Measurements from ENCODE around the gene CRTC2.
"Not testable (repeated sequence)": the region's sequence is repeated elsewhere in the genome, so short reads cannot be mapped to it uniquely, and the experiment has no call there.

The CRTC2 gene

DNA sequence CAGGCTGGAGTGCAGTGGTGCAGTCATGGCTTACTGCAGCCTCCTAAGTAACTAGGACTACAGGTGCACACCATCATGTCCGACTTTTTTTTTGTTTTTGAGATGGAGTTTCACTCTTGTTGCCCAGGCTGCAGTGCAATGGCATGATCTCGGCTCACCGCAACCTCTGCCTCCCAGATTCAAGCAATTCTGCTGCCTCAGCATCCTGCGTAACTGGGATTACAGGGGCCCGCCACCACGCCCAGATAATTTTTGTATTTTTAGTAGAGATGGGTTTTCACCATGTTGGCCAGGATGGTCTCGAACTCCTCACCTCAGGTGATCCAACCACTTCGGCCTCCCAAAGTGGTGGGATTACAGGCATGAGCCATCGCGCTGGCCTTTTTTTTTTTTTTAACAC is 38.5 kb upstream of the CRTC2 start:
- H2AFZ ChIP-seq (ENCODE audit: low read depth, low read length); H3K27ac ChIP-seq (ENCODE audit: low read length, poor library complexity, severe bottlenecking); H2BK15ac ChIP-seq (ENCODE audit: low read depth, poor library complexity, severe bottlenecking); H2BK120ac ChIP-seq (ENCODE audit: low read depth, low read length); H3K9ac ChIP-seq (ENCODE audit: low read length); H3K9me3 ChIP-seq (ENCODE audit: control insufficient read depth, low read length); H3K4me2 ChIP-seq (ENCODE audit: low read length, poor library complexity, severe bottlenecking); H3K23ac ChIP-seq (ENCODE audit: low read length in 2 of 2); H4K91ac ChIP-seq (ENCODE audit: low read length); H2BK12ac ChIP-seq (ENCODE audit: low read length in 2 of 2); DNase-seq; H2BK5ac ChIP-seq (ENCODE audit: low read depth, low read length, poor library complexity, severe bottlenecking); H3K27me3 ChIP-seq (ENCODE audit: control insufficient read depth in 1 of 2, insufficient read depth in 1 of 2, low read length in 2 of 2); H2AK5ac ChIP-seq (ENCODE audit: low read length, severe bottlenecking); H3K4me1 ChIP-seq (ENCODE audit: control insufficient read depth, insufficient read depth, low read depth, low read length); H3K4ac ChIP-seq (ENCODE audit: low read depth in 1 of 2, low read length in 2 of 2); H3K18ac ChIP-seq (ENCODE audit: low read depth in 1 of 2, low read length in 2 of 2); H3K4me3 ChIP-seq (ENCODE audit: insufficient read depth in 1 of 2, low read depth in 1 of 2, low read length in 2 of 2); H4K8ac ChIP-seq (ENCODE audit: low read length); H3K79me1 ChIP-seq (replicated peaks; ENCODE audit: low read length, poor library complexity, severe bottlenecking); H3K14ac ChIP-seq (ENCODE audit: low read length in 2 of 2): not testable (repeated sequence)
- peaks cover 20 to 35% of the 10 kb centered on the region in 2 experiments for H3K36me3 ChIP-seq (ENCODE audit: control insufficient read depth in 1 of 2, insufficient read depth in 2 of 2, low read depth in 1 of 2, low read length in 2 of 2)
- WGBS: 89% methylated on average over 7 of the region's 10 CpGs

DNA sequence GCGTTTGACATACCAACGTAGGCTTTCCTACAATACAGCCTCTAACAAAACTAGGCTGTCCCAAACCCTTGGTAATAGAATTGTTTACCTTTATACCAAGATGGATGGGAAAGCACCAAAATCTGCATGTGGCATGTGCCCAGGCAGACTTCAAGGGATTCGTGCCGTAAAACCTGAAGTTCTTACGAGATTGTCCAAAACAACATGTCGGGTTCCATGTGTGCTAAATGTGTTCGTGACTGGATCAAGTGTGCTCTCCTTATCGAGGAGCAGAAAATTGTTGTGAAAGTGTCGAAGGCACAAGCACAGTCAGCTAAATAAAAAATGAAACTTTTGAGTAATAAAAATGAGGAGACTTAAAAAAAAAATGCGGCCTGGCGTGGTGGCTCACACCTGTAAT is 37.2 kb upstream of the CRTC2 start:
- Histone ChIP-seq H3K27ac (ENCODE audit: low read length, poor library complexity, severe bottlenecking) (no peak overlapping the region), H3K9ac (ENCODE audit: low read length) (no peak overlapping the region), H4K91ac (ENCODE audit: low read length) (no peak overlapping the region), H3K36me3 (ENCODE audit: control insufficient read depth in 1 of 2, insufficient read depth in 2 of 2, low read depth in 1 of 2, low read length in 2 of 2) (peaks cover 20 to 44% of the 10 kb centered on the region in 2 experiments), H2BK120ac (ENCODE audit: low read depth, low read length) (no peak overlapping the region), H3K4ac (ENCODE audit: low read depth in 1 of 2, low read length in 2 of 2) (no peak overlapping the region), H3K9me3 (ENCODE audit: control insufficient read depth, low read length) (no peaks in the 10 kb centered on the region), H2AFZ (ENCODE audit: low read depth, low read length) (no peak overlapping the region), H3K4me1 (ENCODE audit: control insufficient read depth, insufficient read depth, low read depth, low read length) (no peaks in the 10 kb centered on the region), H3K18ac (ENCODE audit: low read depth in 1 of 2, low read length in 2 of 2) (no peak overlapping the region), H2AK5ac (ENCODE audit: low read length, severe bottlenecking) (no peak overlapping the region), H3K4me2 (ENCODE audit: low read length, poor library complexity, severe bottlenecking) (no peak overlapping the region), H2BK12ac (ENCODE audit: low read length in 2 of 2) (no peak overlapping the region), H3K4me3 (ENCODE audit: insufficient read depth in 1 of 2, low read depth in 1 of 2, low read length in 2 of 2) (no peak overlapping the region), H3K14ac (ENCODE audit: low read length in 2 of 2) (no peak overlapping the region), H2BK15ac (ENCODE audit: low read depth, poor library complexity, severe bottlenecking) (no peak overlapping the region), H4K8ac (ENCODE audit: low read length) (no peak overlapping the region), H3K27me3 (ENCODE audit: control insufficient read depth in 1 of 2, insufficient read depth in 1 of 2, low read length in 2 of 2) (no peaks in the 10 kb centered on the region), H3K23ac (ENCODE audit: low read length in 2 of 2) (no peak overlapping the region), H3K79me1 (replicated peaks; ENCODE audit: low read length, poor library complexity, severe bottlenecking) (no peaks in the 10 kb centered on the region), H2BK5ac (ENCODE audit: low read depth, low read length, poor library complexity, severe bottlenecking) (no peak overlapping the region)
- DNase-seq: no peak
- WGBS: over 99% methylated on average over 11 of the region's 11 CpGs

DNA sequence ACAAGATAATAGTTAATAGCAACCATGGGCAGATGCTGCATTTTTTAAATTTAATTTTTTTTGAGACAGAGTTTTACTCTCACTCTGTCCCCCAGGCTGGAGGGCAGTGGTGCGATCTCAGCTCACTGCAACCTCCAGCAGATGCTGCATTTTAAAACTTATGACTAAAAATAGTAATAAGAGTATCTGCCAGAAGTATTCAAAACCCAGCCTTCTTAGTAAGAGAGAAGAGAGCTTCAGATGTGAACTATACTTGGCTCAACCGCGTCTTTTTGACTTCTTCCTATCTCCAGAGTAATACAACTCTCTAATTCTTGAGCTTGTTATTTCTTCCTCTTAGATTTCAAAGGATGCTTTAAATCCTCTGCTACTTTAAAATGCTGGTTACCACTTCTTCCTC is 36.8 kb upstream of the CRTC2 start:
- Histone ChIP-seq H3K4ac (ENCODE audit: low read depth in 1 of 2, low read length in 2 of 2) (no peak overlapping the region), H3K27ac (ENCODE audit: low read length, poor library complexity, severe bottlenecking) (no peak overlapping the region), H3K23ac (ENCODE audit: low read length in 2 of 2) (no peak overlapping the region), H2AK5ac (ENCODE audit: low read length, severe bottlenecking) (no peak overlapping the region), H3K9me3 (ENCODE audit: control insufficient read depth, low read length) (no peaks in the 10 kb centered on the region), H3K79me1 (replicated peaks; ENCODE audit: low read length, poor library complexity, severe bottlenecking) (no peaks in the 10 kb centered on the region), H3K4me1 (ENCODE audit: control insufficient read depth, insufficient read depth, low read depth, low read length) (no peaks in the 10 kb centered on the region), H3K14ac (ENCODE audit: low read length in 2 of 2) (no peak overlapping the region), H3K18ac (ENCODE audit: low read depth in 1 of 2, low read length in 2 of 2) (no peak overlapping the region), H3K36me3 (ENCODE audit: control insufficient read depth in 1 of 2, insufficient read depth in 2 of 2, low read depth in 1 of 2, low read length in 2 of 2) (peaks cover 20 to 44% of the 10 kb centered on the region in 2 experiments), H3K9ac (ENCODE audit: low read length) (no peak overlapping the region), H3K4me2 (ENCODE audit: low read length, poor library complexity, severe bottlenecking) (no peak overlapping the region), H2BK15ac (ENCODE audit: low read depth, poor library complexity, severe bottlenecking) (no peak overlapping the region), H2BK5ac (ENCODE audit: low read depth, low read length, poor library complexity, severe bottlenecking) (no peak overlapping the region), H4K91ac (ENCODE audit: low read length) (no peak overlapping the region), H2AFZ (ENCODE audit: low read depth, low read length) (no peak overlapping the region), H4K8ac (ENCODE audit: low read length) (no peak overlapping the region), H2BK12ac (ENCODE audit: low read length in 2 of 2) (no peak overlapping the region), H3K27me3 (ENCODE audit: control insufficient read depth in 1 of 2, insufficient read depth in 1 of 2, low read length in 2 of 2) (no peaks in the 10 kb centered on the region), H3K4me3 (ENCODE audit: insufficient read depth in 1 of 2, low read depth in 1 of 2, low read length in 2 of 2) (no peak overlapping the region), H2BK120ac (ENCODE audit: low read depth, low read length) (no peak overlapping the region)
- DNase-seq: no peak
- 100% methylated on average over 2 of the region's 3 CpGs for WGBS

DNA sequence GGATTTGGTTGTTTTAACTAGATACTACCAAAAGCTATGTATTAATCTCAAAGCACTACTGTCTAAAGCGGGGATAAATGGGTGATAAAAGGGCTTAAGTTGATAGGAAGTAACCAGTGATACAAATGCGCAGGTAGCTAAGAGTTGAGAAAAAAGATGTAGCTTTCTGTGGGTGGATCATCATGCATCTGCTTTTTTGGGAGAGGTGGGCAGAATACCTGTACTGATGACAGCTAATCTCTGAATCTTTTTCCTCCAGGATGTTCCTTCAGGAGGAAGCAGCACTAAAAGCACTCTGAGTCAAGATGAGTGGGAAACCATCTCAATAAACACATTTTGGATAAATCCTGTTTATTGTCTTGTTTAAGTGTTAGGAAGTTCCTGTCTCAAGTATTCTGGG is 33.4 kb upstream of the CRTC2 start:
- WGBS: 86% methylated on average over 2 of the region's 2 CpGs
- Histone ChIP-seq H2BK15ac (ENCODE audit: low read depth, poor library complexity, severe bottlenecking) (no peak overlapping the region), H3K14ac (ENCODE audit: low read length in 2 of 2) (no peak overlapping the region), H4K8ac (ENCODE audit: low read length) (no peak overlapping the region), H2AK5ac (ENCODE audit: low read length, severe bottlenecking) (no peak overlapping the region), H3K4me3 (ENCODE audit: insufficient read depth in 1 of 2, low read depth in 1 of 2, low read length in 2 of 2) (peak overlapping the region in 1 of 2 experiments; percentile 93), H2BK120ac (ENCODE audit: low read depth, low read length) (no peak overlapping the region), H2BK12ac (ENCODE audit: low read length in 2 of 2) (no peak overlapping the region), H3K18ac (ENCODE audit: low read depth in 1 of 2, low read length in 2 of 2) (no peak overlapping the region), H3K36me3 (ENCODE audit: control insufficient read depth in 1 of 2, insufficient read depth in 2 of 2, low read depth in 1 of 2, low read length in 2 of 2) (peaks cover 20 to 44% of the 10 kb centered on the region in 2 experiments), H3K23ac (ENCODE audit: low read length in 2 of 2) (no peak overlapping the region), H2AFZ (ENCODE audit: low read depth, low read length) (no peak overlapping the region), H3K27me3 (ENCODE audit: control insufficient read depth in 1 of 2, insufficient read depth in 1 of 2, low read length in 2 of 2) (no peaks in the 10 kb centered on the region), H3K4me1 (ENCODE audit: control insufficient read depth, insufficient read depth, low read depth, low read length) (no peaks in the 10 kb centered on the region), H3K4me2 (ENCODE audit: low read length, poor library complexity, severe bottlenecking) (peak overlapping the region; percentile 68), H3K79me1 (replicated peaks; ENCODE audit: low read length, poor library complexity, severe bottlenecking) (no peaks in the 10 kb centered on the region), H2BK5ac (ENCODE audit: low read depth, low read length, poor library complexity, severe bottlenecking) (no peak overlapping the region), H3K9ac (ENCODE audit: low read length) (peak overlapping the region; percentile 98), H3K4ac (ENCODE audit: low read depth in 1 of 2, low read length in 2 of 2) (no peak overlapping the region), H3K9me3 (ENCODE audit: control insufficient read depth, low read length) (no peaks in the 10 kb centered on the region), H4K91ac (ENCODE audit: low read length) (no peak overlapping the region), H3K27ac (ENCODE audit: low read length, poor library complexity, severe bottlenecking) (no peak overlapping the region)
- DNase-seq: no peak
